22Rv1 (cell line): Measurements from ENCODE around the gene XAB2.

Experiments
- H3K27ac ChIP-seq: fragments of 450-650 bp; 2 replicates; pipeline ENCODE4 v1.5.1; 2017
- ZFX ChIP-seq: fragments of 450-650 bp; IDR thresholded peaks from 2 replicates; pipeline ENCODE4 v1.6.1; 2017; ENCODE audit warnings: antibody characterized with exemption, borderline replicate concordance
- TF ChIP-seq, protein P1 (sequence below): fragments of 450-650 bp; IDR thresholded peaks from 2 replicates; pipeline ENCODE4 v1.5.1; 2017; ENCODE audit warnings: mild to moderate bottlenecking

The XAB2 gene

DNA sequence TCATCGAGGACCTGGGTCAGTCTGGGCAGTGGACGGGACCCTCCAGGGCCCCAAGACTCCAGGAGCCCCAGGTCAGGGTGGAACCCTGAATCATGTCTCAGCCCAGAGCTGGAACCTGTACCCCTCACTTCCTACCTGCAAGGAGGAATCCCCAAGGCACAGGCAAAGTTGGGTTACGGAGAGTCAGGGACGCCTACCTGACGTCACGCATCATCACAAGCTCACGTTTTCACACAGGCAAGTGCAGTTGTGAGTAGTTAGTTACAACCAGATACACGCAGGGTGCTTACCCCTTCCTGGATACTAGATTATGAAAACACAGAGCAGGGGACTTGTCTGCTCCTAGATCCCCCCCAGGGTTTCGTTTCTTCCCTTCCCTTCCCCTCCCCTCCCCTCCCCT lies 41.4 kb upstream of the XAB2 start:
- H3K27ac ChIP-seq: no peak overlapping the region
- no peak for TF ChIP-seq ZFX
- TF ChIP-seq, protein P1, sequence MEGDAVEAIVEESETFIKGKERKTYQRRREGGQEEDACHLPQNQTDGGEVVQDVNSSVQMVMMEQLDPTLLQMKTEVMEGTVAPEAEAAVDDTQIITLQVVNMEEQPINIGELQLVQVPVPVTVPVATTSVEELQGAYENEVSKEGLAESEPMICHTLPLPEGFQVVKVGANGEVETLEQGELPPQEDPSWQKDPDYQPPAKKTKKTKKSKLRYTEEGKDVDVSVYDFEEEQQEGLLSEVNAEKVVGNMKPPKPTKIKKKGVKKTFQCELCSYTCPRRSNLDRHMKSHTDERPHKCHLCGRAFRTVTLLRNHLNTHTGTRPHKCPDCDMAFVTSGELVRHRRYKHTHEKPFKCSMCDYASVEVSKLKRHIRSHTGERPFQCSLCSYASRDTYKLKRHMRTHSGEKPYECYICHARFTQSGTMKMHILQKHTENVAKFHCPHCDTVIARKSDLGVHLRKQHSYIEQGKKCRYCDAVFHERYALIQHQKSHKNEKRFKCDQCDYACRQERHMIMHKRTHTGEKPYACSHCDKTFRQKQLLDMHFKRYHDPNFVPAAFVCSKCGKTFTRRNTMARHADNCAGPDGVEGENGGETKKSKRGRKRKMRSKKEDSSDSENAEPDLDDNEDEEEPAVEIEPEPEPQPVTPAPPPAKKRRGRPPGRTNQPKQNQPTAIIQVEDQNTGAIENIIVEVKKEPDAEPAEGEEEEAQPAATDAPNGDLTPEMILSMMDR: no peak

DNA sequence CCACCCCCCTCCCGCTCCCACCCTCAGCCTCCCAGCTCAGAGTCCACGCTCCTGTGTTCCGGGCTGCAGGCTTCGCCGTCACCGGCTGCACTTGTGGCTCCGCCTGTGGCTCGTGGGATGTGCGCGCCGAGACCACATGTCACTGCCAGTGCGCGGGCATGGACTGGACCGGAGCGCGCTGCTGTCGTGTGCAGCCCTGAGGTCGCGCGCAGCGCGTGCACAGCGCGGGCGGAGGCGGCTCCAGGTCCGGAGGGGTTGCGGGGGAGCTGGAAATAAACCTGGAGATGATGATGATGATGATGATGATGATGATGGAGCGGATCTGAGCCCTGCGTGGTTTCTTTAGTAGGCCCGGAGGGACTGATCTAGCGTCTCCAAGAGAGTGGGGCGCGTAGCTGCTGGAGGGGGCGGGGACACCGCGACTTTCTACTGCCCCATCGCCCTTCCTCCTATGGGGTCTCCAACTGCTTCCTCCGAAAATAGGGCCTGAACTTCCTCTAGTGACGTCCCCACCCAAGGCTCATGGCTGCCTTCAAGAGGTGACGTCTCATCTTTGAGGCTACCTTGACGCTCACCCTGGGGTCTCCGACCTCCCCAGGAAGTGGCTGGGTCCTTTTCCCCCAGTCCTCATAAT lies 40.9 kb upstream of the XAB2 start:
- no peak overlapping the region for H3K27ac ChIP-seq
- no peak for TF ChIP-seq ZFX
- TF ChIP-seq, protein P1: no peak

DNA sequence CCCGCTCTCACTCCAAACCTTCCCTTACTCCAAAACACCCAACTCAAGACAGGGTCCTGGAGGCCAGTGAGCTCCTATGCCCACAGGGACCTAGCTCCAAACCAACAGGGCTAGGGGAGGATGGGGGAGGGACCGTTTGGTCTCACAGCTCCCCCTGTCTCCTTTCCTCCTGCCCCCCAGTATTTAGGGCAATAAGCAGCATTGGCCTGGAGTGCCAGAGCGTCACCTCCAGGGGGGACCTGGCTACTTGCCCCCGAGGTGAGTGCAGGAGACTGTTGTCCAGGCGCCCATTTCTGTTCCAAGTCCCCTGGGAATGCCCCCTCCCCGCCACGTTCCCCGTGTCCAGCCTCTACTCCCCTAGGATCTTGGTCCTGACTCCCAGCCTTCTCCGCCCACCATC lies 40.3 kb upstream of the XAB2 start:
- no peak overlapping the region for H3K27ac ChIP-seq
- TF ChIP-seq, protein P1: no peak
- TF ChIP-seq ZFX: no peak

DNA sequence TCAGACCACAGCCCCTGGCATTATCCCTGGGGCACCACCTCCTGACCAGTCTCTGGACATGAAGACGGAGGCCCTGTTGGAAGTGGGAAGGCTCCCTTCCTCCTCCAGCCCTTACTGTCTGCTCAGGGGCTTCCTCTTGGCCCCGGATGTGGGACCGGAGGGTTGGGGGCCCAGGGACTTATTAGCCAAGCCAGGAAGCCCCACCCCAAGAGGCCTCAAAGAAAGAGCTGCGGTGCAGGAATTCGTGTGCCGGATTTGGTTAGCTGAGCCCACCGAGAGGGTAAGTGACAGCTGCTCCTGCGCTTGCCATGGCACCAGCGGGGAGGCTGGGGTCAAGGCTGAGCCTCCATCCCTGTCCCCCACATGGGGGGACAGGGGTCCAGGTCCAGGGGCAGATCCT lies 39.5 kb upstream of the XAB2 start, which contains the start of gene RETN:
Gene RETN, plus strand, starts transcription at position 208 of the 400 bp plus-strand sequence. CDS start 278 bp downstream, outside the sequence.
- TF ChIP-seq ZFX: no peak
- TF ChIP-seq, protein P1: no peak

DNA sequence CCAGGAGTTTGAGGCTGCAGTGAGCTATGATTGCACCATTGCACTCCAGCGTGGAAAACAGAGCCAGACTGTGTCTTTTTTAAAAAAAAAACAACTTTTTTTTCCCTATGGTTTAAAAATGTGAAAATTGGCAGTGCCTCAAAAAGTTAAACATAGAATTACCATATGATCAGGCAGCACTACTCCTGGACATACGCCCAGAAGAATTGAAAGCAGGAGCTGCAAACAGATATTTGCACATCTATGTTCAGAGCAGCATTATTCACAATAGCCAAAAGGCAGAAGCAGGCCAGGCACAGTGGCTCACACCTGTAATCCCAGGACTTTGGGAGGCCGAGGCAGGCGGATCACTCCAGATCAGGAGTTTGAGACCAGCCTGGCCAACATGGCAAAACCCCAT lies 35.7 kb upstream of the XAB2 start:
- no peak overlapping the region for H3K27ac ChIP-seq
- TF ChIP-seq ZFX: no peak
- TF ChIP-seq, protein P1: no peak

More for the DNA sequence above, 39.5 kb upstream of the XAB2 start, which contains the start of gene RETN:
- no peak within 1 kb of the TSS for H3K27ac ChIP-seq

DNA sequence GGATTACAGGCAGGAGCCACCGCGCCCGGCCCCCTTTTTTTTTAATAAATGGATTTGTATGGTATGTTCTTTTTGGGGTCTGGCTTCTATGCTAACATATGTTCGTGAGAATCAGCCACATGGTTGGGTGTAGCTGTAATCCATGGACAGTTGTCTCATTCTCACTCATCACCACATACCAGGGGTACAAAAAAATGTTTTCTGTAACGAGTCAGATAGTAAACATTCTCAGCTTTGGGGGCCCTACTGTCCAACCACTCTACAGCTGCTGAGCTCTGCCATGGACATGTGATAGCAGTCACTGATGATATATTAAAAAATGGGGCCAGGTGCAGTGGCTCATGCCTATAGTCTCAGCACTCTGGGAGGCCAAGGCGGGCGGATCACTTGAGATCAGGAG lies 34.4 kb upstream of the XAB2 start:
- no peak for TF ChIP-seq ZFX
- TF ChIP-seq, protein P1: no peak

DNA sequence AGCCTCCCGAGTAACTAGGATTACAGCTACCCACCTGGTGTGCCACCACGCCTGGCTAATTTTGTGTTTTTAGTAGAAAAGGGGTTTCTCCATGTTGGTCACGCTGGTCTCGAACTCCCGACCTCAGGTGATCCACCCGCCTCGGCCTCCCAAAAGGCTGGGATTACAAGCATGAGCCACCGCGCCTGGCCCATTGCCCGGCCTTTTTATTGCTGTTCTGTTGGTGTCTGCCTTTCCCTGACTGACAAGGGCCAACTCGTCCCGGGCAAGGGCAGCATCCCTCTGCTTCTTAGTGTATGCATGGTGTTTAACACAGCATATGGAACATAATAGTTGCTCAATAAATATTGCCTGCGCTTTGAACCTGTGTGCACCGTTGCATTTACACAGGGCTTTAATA lies 33.3 kb upstream of the XAB2 start:
- TF ChIP-seq, protein P1: no peak
- no peak for TF ChIP-seq ZFX
- no peak overlapping the region for H3K27ac ChIP-seq

More for the DNA sequence above, 34.4 kb upstream of the XAB2 start:
- H3K27ac ChIP-seq: no peak overlapping the region
